Lung (tissue), 16 donors: Measurements from ENCODE around the gene OR14K1. TPM values are rescaled to one million over a fixed set of nuclear protein-coding genes. Genes with fewer than 3 reads are reported as not detected.
"Not testable (repeated sequence)": the region's sequence is repeated elsewhere in the genome, so short reads cannot be mapped to it uniquely, and the experiment has no call there.

Experiments
- ATAC-seq: fragments of 200-7000 bp; cut with Tn5 transposase; one replicate; pipeline ENCODE4 v1.9.1; 2020; ENCODE audit warnings: moderate number of reproducible peaks; ENCODE audit not compliant: insufficient read depth, low FRiP score
- DNase-seq, 3 donors: peaks; one replicate each; pipeline ENCODE4 v3.0.0-alpha.2; 2013 to 2017
- H3K27ac ChIP-seq, 2 donors: one replicate each; pipeline ENCODE4 v1.5.1; 2013; ENCODE audit warnings: mild to moderate bottlenecking in 2 of 2, moderate library complexity in 2 of 2, control low read depth in 1 of 2, inconsistent platforms in 1 of 2, low read depth in 1 of 2, low read length in 1 of 2
- H3K27me3 ChIP-seq, 3 donors: one replicate each; pipeline ENCODE4 v1.5.1; 2013; ENCODE audit warnings: low read length in 2 of 3; ENCODE audit not compliant: control insufficient read depth in 3 of 3, insufficient read depth in 3 of 3
- H3K36me3 ChIP-seq, 4 donors: one replicate each; pipeline ENCODE4 v1.5.1; 2013; ENCODE audit warnings: low read length in 4 of 4, mild to moderate bottlenecking in 1 of 4, moderate library complexity in 1 of 4; ENCODE audit not compliant: control insufficient read depth in 4 of 4, insufficient read depth in 4 of 4
- H3K4me1 ChIP-seq, 5 donors: one replicate each; pipeline ENCODE4 v1.5.1; 2013; ENCODE audit warnings: low read length in 5 of 5, mild to moderate bottlenecking in 2 of 5, moderate library complexity in 1 of 5; ENCODE audit not compliant: control insufficient read depth in 5 of 5, insufficient read depth in 5 of 5
- H3K4me3 ChIP-seq: one replicate; pipeline ENCODE4 v1.5.1; 2013; ENCODE audit warnings: mild to moderate bottlenecking, control low read depth, moderate library complexity
- H3K9ac ChIP-seq, 2 donors: one replicate each; pipeline ENCODE4 v1.5.1; 2013; ENCODE audit warnings: low read length in 2 of 2, control low read depth in 1 of 2; ENCODE audit not compliant: insufficient read depth in 1 of 2
- H3K9me3 ChIP-seq, 4 donors: one replicate each; pipeline ENCODE4 v1.5.1; 2013; ENCODE audit warnings: low read length in 3 of 4, mild to moderate bottlenecking in 1 of 4, moderate library complexity in 1 of 4; ENCODE audit not compliant: control insufficient read depth in 4 of 4, insufficient read depth in 3 of 4
- CTCF ChIP-seq: IDR thresholded peaks from 2 replicates; pipeline ENCODE4 v1.5.1; 2012; ENCODE audit warnings: mild to moderate bottlenecking; ENCODE audit errors: control extremely low read depth, extremely low read depth
- WGBS, 2 donors: extraction: QIAGEN DNeasy Blood & Tissue Kit; methylation state at CpG; one replicate each; pipeline ENCODE4 v1.1.7; 2013; 5-methylcytosine and 5-hydroxymethylcytosine counted together
- long read RNA-seq, 5 donors: transcript quantifications; one replicate each; lab custom pipeline, GENCODE V29; 2026
- polyA plus RNA-seq, 2 donors: library from polyadenylated mRNA; stranded (reverse); fragments of 200-250 nt; gene quantifications; one replicate each; pipeline ENCODE4 v1.2.1, GENCODE V29; 2013
- total RNA-seq, 2 donors: library from RNA; depleted of rRNA in 1 of 2; stranded (reverse); fragments of >200 nt in 1 of 2; gene quantifications; one replicate each; pipeline ENCODE4 v1.2.1, GENCODE V29; 2014 to 2021
- donor health status: control.
- donor health status: control.
- donor health status: Bipolar disorder and iron deficiency.
- donor health status: healthy.
- donor health status: DM: yes; HTN: yes; CAD: no.

The OR14K1 gene
- total RNA-seq (not detected), polyA plus RNA-seq (not detected)
- long read RNA-seq, donor 1 = 0 reads
- long read RNA-seq, donor 2 = 0 reads
- long read RNA-seq, donor 3 = 0 reads
- long read RNA-seq, donor 4 = 0 reads
- long read RNA-seq, donor 5 = 0 reads

GRCh38 chr1:247738315-247738714, at the start of gene OR14K1:
Gene OR14K1, plus strand, starts transcription at chr1:247738615. Its CDS starts 0 bp downstream, at chr1:247738615.
- no peaks in the 10 kb centered on the region for H3K4me1 ChIP-seq
- H3K27ac ChIP-seq = no peak within 1 kb of the TSS
- H3K9me3 ChIP-seq = peaks cover 0 to 2% (median 0%) of the 10 kb centered on the region in 4 donors
- H3K9ac ChIP-seq = no peak within 1 kb of the TSS
- H3K4me3 ChIP-seq = no peak within 1 kb of the TSS
- no peaks in the 10 kb centered on the region for H3K36me3 ChIP-seq
- 98 to 100% methylated on average over 1 of the region's 1 CpG for WGBS, 2 donors
- no peaks in the 10 kb centered on the region for H3K27me3 ChIP-seq
- DNase-seq (no peak), ATAC-seq (no peak)
- TF ChIP-seq CTCF = no peak

GRCh38 chr1:247701338-247701737, 37.1 kb upstream of the OR14K1 start:
- Histone ChIP-seq H3K9ac (no peak overlapping the region), H3K4me1 (no peaks in the 10 kb centered on the region), H3K9me3 (peaks cover 0 to 12% (median 0%) of the 10 kb centered on the region in 4 donors), H3K27ac (no peak overlapping the region), H3K4me3 (no peak overlapping the region), H3K36me3 (no peaks in the 10 kb centered on the region), H3K27me3 (no peaks in the 10 kb centered on the region)
- DNase-seq = no peak
- TF ChIP-seq CTCF = no peak
- WGBS, 2 donors = 27 to 39% methylated on average over 1 of the region's 1 CpG
- ATAC-seq = no peak

GRCh38 chr1:247710681-247711080, 27.7 kb upstream of the OR14K1 start:
- not testable (repeated sequence) for H3K4me3 ChIP-seq, H3K9ac ChIP-seq, DNase-seq, H3K36me3 ChIP-seq, H3K27ac ChIP-seq, H3K27me3 ChIP-seq, ATAC-seq, H3K4me1 ChIP-seq, H3K9me3 ChIP-seq
- WGBS, 2 donors = 93 to 95% methylated on average over 8 of the region's 8 CpGs

GRCh38 chr1:247713753-247714152, 24.7 kb upstream of the OR14K1 start:
- Histone ChIP-seq H3K9ac (no peak overlapping the region), H3K4me3 (no peak overlapping the region), H3K9me3 (peaks cover 0 to 4% (median 0%) of the 10 kb centered on the region in 4 donors), H3K27ac (no peak overlapping the region), H3K36me3 (no peaks in the 10 kb centered on the region), H3K27me3 (no peaks in the 10 kb centered on the region), H3K4me1 (no peaks in the 10 kb centered on the region)
- ATAC-seq (no peak), DNase-seq (no peak)
- TF ChIP-seq CTCF = no peak
- 93 to 94% methylated on average over 7 of the region's 7 CpGs for WGBS, 2 donors
